OCI-LY7 (cell line): Measurements from ENCODE around the gene IL9R. TPM values are rescaled to one million over a fixed set of nuclear protein-coding genes. Genes with fewer than 3 reads are reported as not detected.
"Not testable (repeated sequence)": the region's sequence is repeated elsewhere in the genome, so short reads cannot be mapped to it uniquely, and the experiment has no call there.

Experiments
- BruUV-seq: library from RNA; stranded (reverse); fragments of 400-500 nt; replicated peaks from 2 replicates; lab custom pipeline; 2021; lab: Mats Ljungman, UMichigan
- CTCF ChIA-PET: fragments of 300-600 bp; sonication (Branson Sonifier 250); formaldehyde crosslinking; loops from one replicate; lab custom pipeline; 2022; ENCODE audit warnings: antibody characterized with exemption; ENCODE audit not compliant: unreplicated experiment; lab: Charles Lee
- POLR2A ChIA-PET: fragments of 300-600 bp; sonication (Branson Sonifier 250); formaldehyde crosslinking; loops from one replicate; lab custom pipeline; 2022; ENCODE audit warnings: antibody characterized with exemption; lab: Charles Lee
- DNase-seq: peaks from one replicate; pipeline ENCODE4 v3.0.0-alpha.2; 2015; ENCODE audit warnings: low spot score
- H2AFZ ChIP-seq: fragments of 200-600 bp; sonication (generic), shearing (Covaris generic); 2 replicates; pipeline ENCODE4 v1.6.1; 2014; ENCODE audit warnings: mild to moderate bottlenecking, antibody characterized with exemption, low read length, moderate library complexity
- H3K27ac ChIP-seq: fragments of 200-600 bp; sonication (generic); 2 replicates; pipeline ENCODE4 v1.5.1; 2014; ENCODE audit warnings: mixed run types, low read depth, mild to moderate bottlenecking, moderate library complexity, low read length, inconsistent platforms; ENCODE audit not compliant: poor library complexity, severe bottlenecking
- H3K36me3 ChIP-seq: fragments of 200-600 bp; sonication (generic); 2 replicates; pipeline ENCODE4 v1.6.1; 2014; ENCODE audit warnings: mild to moderate bottlenecking, antibody characterized with exemption, low read length, moderate library complexity, mixed read lengths; ENCODE audit not compliant: insufficient read depth
- H3K4me1 ChIP-seq: fragments of 200-600 bp; sonication (generic); 2 replicates; pipeline ENCODE4 v1.5.1; 2014; ENCODE audit warnings: mild to moderate bottlenecking, low read length; ENCODE audit not compliant: insufficient read depth, poor library complexity, severe bottlenecking
- H3K4me2 ChIP-seq: fragments of 200-600 bp; sonication (generic); 2 replicates; pipeline ENCODE4 v1.6.1; 2014; ENCODE audit warnings: mild to moderate bottlenecking, low read length
- H3K4me3 ChIP-seq: fragments of 200-600 bp; sonication (generic); 2 replicates; pipeline ENCODE4 v1.5.1; 2014; ENCODE audit warnings: mild to moderate bottlenecking, low read depth, low read length; ENCODE audit not compliant: poor library complexity, severe bottlenecking
- H3K79me2 ChIP-seq: fragments of 200-600 bp; sonication (generic); 2 replicates; pipeline ENCODE4 v1.6.1; 2016; ENCODE audit warnings: low read depth, mild to moderate bottlenecking, low read length, moderate library complexity, mixed read lengths; ENCODE audit not compliant: insufficient read depth
- H3K9me2 ChIP-seq: fragments of 200-600 bp; sonication (generic); 2 replicates; pipeline ENCODE4 v1.6.1; 2016; ENCODE audit warnings: mild to moderate bottlenecking, low read length, mixed read lengths; ENCODE audit not compliant: insufficient read depth
- H3K9me3 ChIP-seq: fragments of 200-600 bp; sonication (generic); 2 replicates; pipeline ENCODE4 v1.6.1; 2014; ENCODE audit warnings: mild to moderate bottlenecking, mixed run types, low read length, mixed read lengths
- H4K20me1 ChIP-seq: fragments of 200-600 bp; sonication (generic); 2 replicates; pipeline ENCODE4 v1.6.1; 2014; ENCODE audit warnings: mild to moderate bottlenecking, antibody characterized with exemption, low read length, moderate library complexity, mixed read lengths; ENCODE audit not compliant: insufficient read depth
- intact Hi-C: fragments of 100-400 bp; cut with micrococcal nuclease; formaldehyde crosslinking; loops from one replicate; pipeline ENCODE4 v1.10.0; 2022; ENCODE audit not compliant: unreplicated experiment
- total RNA-seq, 2 experiments: library from RNA; depleted of rRNA in 1 of 2; stranded (reverse); fragments of >200 nt in 1 of 2; shearing (Covaris generic) in 1 of 2; gene quantifications; 2 replicates each; pipeline ENCODE4 v1.2.3, GENCODE V29; 2014 to 2022

Gene IL9R
- total RNA-seq, 2 experiments from 2014 or later, result 1.5 to 5.1 TPM

- CTCF ChIA-PET, H3K9me2 ChIP-seq, BruUV-seq, POLR2A ChIA-PET, H3K9me3 ChIP-seq, H2AFZ ChIP-seq, H3K4me1 ChIP-seq, H3K4me2 ChIP-seq, H3K36me3 ChIP-seq, DNase-seq, H3K79me2 ChIP-seq, H3K4me3 ChIP-seq, H3K27ac ChIP-seq, intact Hi-C loops, H4K20me1 ChIP-seq: not testable (repeated sequence)
Observed at GRCh38 chrX:156024949-156025492, 27.5 kb downstream of the IL9R start.

GRCh38 chrX:156028653-156029237 is 31.2 kb downstream of the IL9R start:
- H3K9me2 ChIP-seq, DNase-seq, H3K9me3 ChIP-seq, intact Hi-C loops, H3K4me1 ChIP-seq, H3K4me3 ChIP-seq, H2AFZ ChIP-seq, H3K79me2 ChIP-seq, CTCF ChIA-PET, BruUV-seq, POLR2A ChIA-PET, H3K36me3 ChIP-seq, H3K4me2 ChIP-seq, H4K20me1 ChIP-seq, H3K27ac ChIP-seq: not testable (repeated sequence)

GRCh38 chrX:156029296-156029695 is 31.8 kb downstream of the IL9R start:
- intact Hi-C loops, POLR2A ChIA-PET, H2AFZ ChIP-seq, H3K4me1 ChIP-seq, DNase-seq, H3K9me2 ChIP-seq, H3K4me3 ChIP-seq, H3K36me3 ChIP-seq, H3K4me2 ChIP-seq, BruUV-seq, H3K9me3 ChIP-seq, H3K27ac ChIP-seq, H4K20me1 ChIP-seq, CTCF ChIA-PET, H3K79me2 ChIP-seq: not testable (repeated sequence)

GRCh38 chrX:156029707-156030442 is 32.4 kb downstream of the IL9R start:
- BruUV-seq, H3K79me2 ChIP-seq, H3K9me3 ChIP-seq, H3K36me3 ChIP-seq, H2AFZ ChIP-seq, H3K4me3 ChIP-seq, H3K9me2 ChIP-seq, H3K27ac ChIP-seq, POLR2A ChIA-PET, H3K4me2 ChIP-seq, intact Hi-C loops, DNase-seq, CTCF ChIA-PET, H3K4me1 ChIP-seq, H4K20me1 ChIP-seq: not testable (repeated sequence)

GRCh38 chrX:156030474-156030873 is 33.0 kb downstream of the IL9R start:
- BruUV-seq, H3K4me3 ChIP-seq, POLR2A ChIA-PET, intact Hi-C loops, CTCF ChIA-PET, H3K27ac ChIP-seq, H3K4me2 ChIP-seq, H3K79me2 ChIP-seq, H3K4me1 ChIP-seq, H3K9me3 ChIP-seq, H3K9me2 ChIP-seq, DNase-seq, H4K20me1 ChIP-seq, H3K36me3 ChIP-seq, H2AFZ ChIP-seq: not testable (repeated sequence)
